ENCODE data around the gene SAMD9. TPM values are rescaled to one million over a fixed set of nuclear protein-coding genes. Genes with fewer than 3 reads are reported as not detected.
"Not testable (repeated sequence)": the region's sequence is repeated elsewhere in the genome, so short reads cannot be mapped to it uniquely, and the experiment has no call there.

Gene SAMD9
- total and polyA plus RNA-seq, 2 donors from 2014 or later, result 2.2 to 11.0 TPM

DNA sequence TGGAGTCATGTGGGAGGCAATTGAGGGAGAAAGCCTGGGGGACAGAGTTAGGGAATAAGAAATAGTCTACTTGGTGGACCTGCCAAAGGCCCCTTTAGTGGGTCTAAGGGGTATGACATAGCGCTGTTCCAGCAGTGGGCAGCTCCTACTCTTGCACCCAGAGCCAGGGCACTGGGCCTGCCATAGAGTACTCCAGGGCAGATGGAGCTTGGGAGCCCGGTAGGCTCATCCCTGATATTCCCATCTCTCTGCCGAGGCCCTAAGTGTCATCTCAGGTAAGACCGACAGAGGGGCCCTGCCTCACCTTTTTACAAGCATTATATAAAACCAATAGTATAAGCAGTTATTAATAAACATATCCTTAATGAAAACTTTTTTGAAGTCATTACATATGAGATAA, 20.8 kb upstream of the SAMD9 start:
- Histone ChIP-seq H3K4me3 (ENCODE audit: low read length in 3 of 3) (no peak overlapping the region), H3K27me3 (ENCODE audit: control insufficient read depth, insufficient read depth, low read length) (no peaks in the 10 kb centered on the region), H3K9ac (ENCODE audit: low read length in 3 of 3) (no peak overlapping the region), H3K36me3 (ENCODE audit: control insufficient read depth in 2 of 3, insufficient read depth in 3 of 3, low read length in 3 of 3) (peaks cover 0 to 45% (median 31%) of the 10 kb centered on the region in 3 donors), H3K9me3 (ENCODE audit: control insufficient read depth in 2 of 3, insufficient read depth in 1 of 3, low read length in 3 of 3) (peaks cover 0 to 5% (median 2%) of the 10 kb centered on the region in 3 donors), H3K4me1 (ENCODE audit: control insufficient read depth in 2 of 3, insufficient read depth in 2 of 3, low read depth in 1 of 3, low read length in 3 of 3) (no peaks in the 10 kb centered on the region), H3K27ac (ENCODE audit: low read depth in 2 of 2, low read length in 2 of 2) (no peak overlapping the region)
- DNase-seq, result no peak
- no peak for TF ChIP-seq CTCF (IDR thresholded peaks at IDR 0.05; ENCODE audit: borderline replicate concordance, extremely low read depth, insufficient read depth)
- intact Hi-C loops (cut with DNase I), result no loop called here
- FAIRE-seq, result no peak

DNA sequence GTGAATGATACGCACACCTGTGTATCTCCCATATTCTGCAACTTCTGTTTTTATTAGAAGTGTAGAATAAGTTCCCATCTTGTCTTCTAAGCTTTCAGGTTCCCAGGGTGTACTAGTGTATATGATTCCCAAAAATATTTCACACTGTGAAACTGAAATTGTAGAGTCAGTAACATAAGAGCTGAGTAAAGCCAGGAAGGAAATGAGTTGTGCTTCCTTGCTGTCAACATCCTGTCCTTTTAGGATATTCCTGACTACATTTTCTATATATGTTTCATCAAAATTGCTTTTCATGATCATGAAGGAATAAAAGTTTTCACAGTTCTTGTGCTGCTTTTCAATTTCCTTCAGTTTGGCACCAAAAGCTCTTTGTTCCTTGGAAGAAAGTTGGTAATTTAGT, 15.2 kb upstream of the SAMD9 start:
- Histone ChIP-seq H3K9ac (ENCODE audit: low read length in 3 of 3) (no peak overlapping the region), H3K4me3 (ENCODE audit: low read length in 3 of 3) (no peak overlapping the region), H3K36me3 (ENCODE audit: control insufficient read depth in 2 of 3, insufficient read depth in 3 of 3, low read length in 3 of 3) (peaks cover 0 to 13% (median 11%) of the 10 kb centered on the region in 3 donors), H3K4me1 (ENCODE audit: control insufficient read depth in 2 of 3, insufficient read depth in 2 of 3, low read depth in 1 of 3, low read length in 3 of 3) (no peaks in the 10 kb centered on the region), H3K27me3 (ENCODE audit: control insufficient read depth, insufficient read depth, low read length) (no peaks in the 10 kb centered on the region), H3K27ac (ENCODE audit: low read depth in 2 of 2, low read length in 2 of 2) (no peak overlapping the region), H3K9me3 (ENCODE audit: control insufficient read depth in 2 of 3, insufficient read depth in 1 of 3, low read length in 3 of 3) (peaks cover 0 to 27% (median 2%) of the 10 kb centered on the region in 3 donors)
- DNase-seq (no peak), FAIRE-seq (no peak)
- intact Hi-C loops (cut with DNase I), result no loop called here
- no peak for TF ChIP-seq CTCF (IDR thresholded peaks at IDR 0.05; ENCODE audit: borderline replicate concordance, extremely low read depth, insufficient read depth)

- H3K9ac ChIP-seq (ENCODE audit: low read length in 3 of 3), result no peak overlapping the region
- no peak for DNase-seq
- intact Hi-C loops (cut with DNase I), result no loop called here
- H3K27me3 ChIP-seq (ENCODE audit: control insufficient read depth, insufficient read depth, low read length), result no peaks in the 10 kb centered on the region
- H3K4me1 ChIP-seq (ENCODE audit: control insufficient read depth in 2 of 3, insufficient read depth in 2 of 3, low read depth in 1 of 3, low read length in 3 of 3), result no peaks in the 10 kb centered on the region
- peaks cover 0 to 11% (median 8%) of the 10 kb centered on the region in 3 donors for H3K36me3 ChIP-seq (ENCODE audit: control insufficient read depth in 2 of 3, insufficient read depth in 3 of 3, low read length in 3 of 3)
- no peak for FAIRE-seq
- no peak overlapping the region for H3K27ac ChIP-seq (ENCODE audit: low read depth in 2 of 2, low read length in 2 of 2)
- TF ChIP-seq CTCF (IDR thresholded peaks at IDR 0.05; ENCODE audit: borderline replicate concordance, extremely low read depth, insufficient read depth), result no peak
- no peak overlapping the region for H3K4me3 ChIP-seq (ENCODE audit: low read length in 3 of 3)
- peaks cover 0 to 27% (median 0%) of the 10 kb centered on the region in 3 donors for H3K9me3 ChIP-seq (ENCODE audit: control insufficient read depth in 2 of 3, insufficient read depth in 1 of 3, low read length in 3 of 3)
Measured at GRCh38 chr7:93132216-93132615, 14.4 kb upstream of the SAMD9 start.

DNA sequence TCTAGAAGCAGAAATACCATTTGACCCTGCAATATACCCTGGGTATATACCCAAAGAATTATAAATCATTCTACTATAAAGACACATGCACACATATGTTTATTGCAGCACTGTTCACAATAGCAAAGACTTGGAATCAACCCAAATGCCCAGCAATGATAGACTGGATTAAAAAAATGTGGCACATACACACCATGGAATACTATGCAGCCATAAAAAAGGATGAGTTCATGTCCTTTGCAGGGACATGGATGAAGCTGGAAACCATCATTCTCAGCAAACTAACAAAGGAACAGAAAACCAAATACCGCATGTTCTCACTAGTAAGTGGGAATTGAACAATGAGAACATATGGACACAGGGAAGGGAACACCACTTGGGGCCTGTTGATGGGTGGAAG, 9.2 kb upstream of the SAMD9 start:
- H3K4me1 ChIP-seq (ENCODE audit: control insufficient read depth in 2 of 3, insufficient read depth in 2 of 3, low read depth in 1 of 3, low read length in 3 of 3); H3K27ac ChIP-seq (ENCODE audit: low read depth in 2 of 2, low read length in 2 of 2); FAIRE-seq; H3K9me3 ChIP-seq (ENCODE audit: control insufficient read depth in 2 of 3, insufficient read depth in 1 of 3, low read length in 3 of 3); H3K9ac ChIP-seq (ENCODE audit: low read length in 3 of 3); H3K4me3 ChIP-seq (ENCODE audit: low read length in 3 of 3); DNase-seq; intact Hi-C loops (cut with DNase I); H3K27me3 ChIP-seq (ENCODE audit: control insufficient read depth, insufficient read depth, low read length); H3K36me3 ChIP-seq (ENCODE audit: control insufficient read depth in 2 of 3, insufficient read depth in 3 of 3, low read length in 3 of 3): not testable (repeated sequence)

GRCh38 chr7:93123532-93123931, 5.8 kb upstream of the SAMD9 start:
- H3K9ac ChIP-seq (ENCODE audit: low read length in 3 of 3); H3K4me1 ChIP-seq (ENCODE audit: control insufficient read depth in 2 of 3, insufficient read depth in 2 of 3, low read depth in 1 of 3, low read length in 3 of 3); H3K27me3 ChIP-seq (ENCODE audit: control insufficient read depth, insufficient read depth, low read length); DNase-seq; H3K4me3 ChIP-seq (ENCODE audit: low read length in 3 of 3); H3K9me3 ChIP-seq (ENCODE audit: control insufficient read depth in 2 of 3, insufficient read depth in 1 of 3, low read length in 3 of 3); H3K27ac ChIP-seq (ENCODE audit: low read depth in 2 of 2, low read length in 2 of 2); H3K36me3 ChIP-seq (ENCODE audit: control insufficient read depth in 2 of 3, insufficient read depth in 3 of 3, low read length in 3 of 3); intact Hi-C loops (cut with DNase I); FAIRE-seq: not testable (repeated sequence)

Data from kidney (tissue), 14 donors.